Fibroblast of skin of right biceps (primary cell): ENCODE data around the gene GALNT18.
A peak's percentile ranks its signal among the peaks of the same experiment; 100 is the strongest.

Source experiments
- DNase-seq: peaks from one replicate; pipeline ENCODE4 v3.0.0-alpha.2; 2013

Gene GALNT18

DNA sequence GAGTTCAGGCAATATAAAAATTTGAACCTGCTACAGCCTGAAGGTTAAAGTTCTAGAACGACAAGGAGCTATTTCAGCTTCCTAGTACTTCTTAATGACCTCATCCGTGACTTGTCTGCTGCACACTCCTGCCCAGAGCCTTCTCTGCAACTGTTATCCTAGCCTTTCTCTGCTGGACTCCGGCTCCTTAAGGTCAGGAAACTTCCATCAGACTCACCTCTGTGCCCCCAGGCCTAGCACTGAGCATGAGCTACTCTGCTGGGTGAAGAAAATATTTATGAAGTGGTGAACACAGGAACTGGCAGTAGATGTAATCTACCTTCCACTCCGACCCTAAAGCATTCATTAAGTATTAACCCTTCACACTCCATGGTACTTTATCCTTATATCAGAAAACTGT lies 287.2 kb downstream of the GALNT18 start:
- DNase-seq = no peak

DNA sequence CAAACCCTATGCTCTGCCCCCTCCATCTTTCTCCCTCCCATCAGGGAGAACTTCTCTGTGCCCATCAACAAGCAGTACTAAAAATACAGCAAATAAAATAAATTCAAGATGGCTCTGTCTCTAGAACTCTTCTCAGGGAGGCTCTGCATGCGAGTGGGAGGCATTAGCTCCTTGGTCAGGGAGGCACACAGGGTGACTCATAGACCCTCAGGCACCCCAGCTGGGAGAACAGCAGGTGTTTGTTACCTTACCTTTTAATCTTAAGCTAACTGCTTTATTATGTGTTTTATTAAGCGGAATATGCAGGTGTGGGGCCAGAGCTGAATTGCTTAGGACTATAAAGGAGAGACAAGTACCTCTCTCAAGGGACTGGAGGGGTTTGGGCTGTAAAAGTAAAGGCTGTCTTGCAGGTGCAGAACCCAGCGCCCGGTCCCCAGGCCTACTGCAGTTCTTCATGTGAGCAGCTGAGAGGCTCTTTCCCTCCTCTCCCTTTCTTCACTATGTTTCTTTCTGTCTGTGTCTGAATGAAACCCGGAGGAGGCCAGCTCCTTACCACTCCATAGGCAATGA lies 289.6 kb downstream of the GALNT18 start:
- DNase-seq = no peak

DNA sequence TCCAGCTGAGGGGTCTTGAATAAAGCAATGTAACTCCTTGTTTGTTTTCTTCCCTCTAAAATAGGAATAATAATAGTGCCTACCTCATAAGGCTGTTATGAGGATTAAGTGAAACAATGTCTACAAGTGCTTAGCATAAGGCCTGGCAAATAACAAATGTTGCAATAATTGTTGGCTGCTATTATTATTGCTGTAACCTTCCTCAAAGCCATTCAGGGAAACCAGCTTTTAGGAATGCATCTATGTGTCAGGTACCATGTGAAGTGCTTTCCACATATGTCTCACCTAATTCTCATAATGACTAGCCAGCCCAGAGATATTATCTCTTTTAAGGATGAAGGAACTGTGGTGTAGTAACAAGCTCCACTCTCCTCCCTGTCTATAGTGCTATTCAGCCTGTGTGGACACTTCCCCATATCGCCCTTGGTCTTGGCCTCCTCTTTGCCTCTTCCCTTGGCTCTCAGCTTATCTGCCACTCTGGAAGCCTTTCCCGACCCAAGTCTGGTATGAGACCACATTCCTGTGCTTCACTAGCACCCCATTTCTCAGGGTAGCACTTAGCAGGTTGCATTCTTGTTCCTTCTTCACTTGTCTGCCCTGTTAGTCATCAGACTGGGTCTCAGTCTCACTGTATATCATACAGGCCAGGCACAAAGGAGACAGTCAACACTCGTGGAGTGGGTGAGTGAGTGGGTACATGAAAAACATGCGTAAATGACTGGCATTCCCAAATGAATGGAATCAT lies 292.6 kb downstream of the GALNT18 start:
- DNase-seq = no peak

DNA sequence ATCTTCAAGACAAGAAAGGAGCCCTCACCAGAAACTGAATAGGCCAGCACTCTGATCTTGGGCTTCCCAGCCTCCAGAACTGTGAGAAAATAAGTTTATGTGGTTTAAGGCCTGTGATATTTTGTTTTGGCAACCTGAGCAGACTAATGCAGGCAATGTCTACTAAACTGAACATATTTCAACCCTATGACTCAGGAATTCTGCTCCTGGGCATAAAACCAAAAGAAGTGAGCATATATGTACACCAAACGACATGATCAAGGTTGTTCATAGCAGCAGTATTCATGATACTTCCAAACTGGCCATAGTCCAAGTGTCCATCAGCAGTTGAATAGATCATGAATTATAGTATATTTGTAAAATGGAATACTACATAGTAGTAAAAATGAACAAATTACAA lies 297.7 kb downstream of the GALNT18 start:
- DNase-seq = peak; percentile 17

DNA sequence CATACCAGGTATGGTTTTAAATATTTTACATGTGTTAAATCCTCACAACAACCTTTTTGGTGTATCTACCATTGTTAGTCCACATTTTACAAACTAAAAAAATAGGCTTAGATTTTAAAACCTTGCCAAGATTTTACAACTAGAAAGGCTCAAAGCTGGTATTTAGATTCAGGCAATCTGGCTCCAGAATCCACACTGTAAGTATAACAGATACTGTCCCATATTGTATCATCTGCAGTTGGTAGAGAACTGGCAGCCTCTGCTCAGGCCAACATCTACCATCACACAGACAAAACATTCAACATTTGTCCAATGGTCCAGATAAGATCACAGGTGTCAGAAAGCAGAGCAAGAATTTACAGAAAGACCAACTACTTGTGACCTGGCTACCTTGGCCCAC lies 299.7 kb downstream of the GALNT18 start:
- DNase-seq = no peak

DNA sequence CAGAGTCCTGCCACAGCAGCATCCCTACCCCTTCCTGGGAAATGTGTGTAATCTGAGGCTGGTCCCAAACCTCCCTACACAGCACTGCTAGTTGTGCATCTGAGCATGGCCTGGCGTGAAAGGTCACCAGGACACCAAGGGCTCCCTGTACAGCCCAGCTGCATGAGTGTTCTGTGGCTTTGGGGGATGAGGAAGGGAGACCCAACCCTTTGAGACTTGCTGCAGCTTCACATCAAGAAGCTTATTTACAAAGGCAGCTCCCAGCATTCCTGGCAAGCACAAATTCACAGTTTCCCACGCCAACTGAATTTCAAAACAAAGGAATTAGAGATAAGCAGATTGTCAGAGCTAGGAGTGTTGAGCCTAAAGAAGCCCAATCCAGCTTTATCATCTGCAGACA lies 301.0 kb downstream of the GALNT18 start:
- no peak for DNase-seq

DNA sequence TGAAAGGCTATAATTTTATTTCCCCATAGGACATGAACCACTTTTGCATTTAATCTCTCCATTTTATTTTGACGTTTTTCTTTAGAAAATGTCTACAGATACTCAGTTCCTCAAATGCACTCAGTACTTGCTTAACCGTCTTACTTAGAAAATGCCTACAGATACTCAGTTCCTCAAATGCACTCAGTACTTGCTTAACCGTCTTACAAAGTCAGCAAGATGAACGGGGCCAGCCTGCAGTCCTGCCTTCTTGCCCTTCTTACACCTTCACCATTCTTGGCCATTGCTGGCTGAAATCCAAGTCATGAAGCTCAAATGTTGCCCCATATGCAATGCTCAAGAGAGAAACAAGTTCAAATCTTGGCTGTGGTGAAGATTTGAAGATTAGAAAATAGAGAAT lies 302.8 kb downstream of the GALNT18 start:
- no peak for DNase-seq

DNA sequence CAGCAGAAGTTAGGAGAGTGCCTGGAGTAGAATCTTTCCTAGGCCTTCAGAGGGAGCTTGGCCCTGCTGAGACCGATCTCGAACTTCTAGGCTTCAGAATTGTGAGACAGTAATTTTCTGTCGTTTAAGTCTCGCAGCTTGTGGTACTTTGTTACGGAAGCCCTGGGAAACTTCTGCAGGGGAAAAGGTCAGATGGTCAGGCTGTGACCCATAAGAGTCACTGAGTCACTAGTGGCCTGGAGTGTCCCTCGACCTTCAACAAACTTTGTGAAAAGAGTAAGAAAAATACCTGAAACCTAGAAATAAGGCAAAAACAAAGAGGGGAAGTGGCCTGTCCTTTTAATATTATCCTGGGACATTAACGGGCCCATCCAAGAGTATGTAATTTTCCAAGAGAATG lies 303.3 kb downstream of the GALNT18 start:
- no peak for DNase-seq

DNA sequence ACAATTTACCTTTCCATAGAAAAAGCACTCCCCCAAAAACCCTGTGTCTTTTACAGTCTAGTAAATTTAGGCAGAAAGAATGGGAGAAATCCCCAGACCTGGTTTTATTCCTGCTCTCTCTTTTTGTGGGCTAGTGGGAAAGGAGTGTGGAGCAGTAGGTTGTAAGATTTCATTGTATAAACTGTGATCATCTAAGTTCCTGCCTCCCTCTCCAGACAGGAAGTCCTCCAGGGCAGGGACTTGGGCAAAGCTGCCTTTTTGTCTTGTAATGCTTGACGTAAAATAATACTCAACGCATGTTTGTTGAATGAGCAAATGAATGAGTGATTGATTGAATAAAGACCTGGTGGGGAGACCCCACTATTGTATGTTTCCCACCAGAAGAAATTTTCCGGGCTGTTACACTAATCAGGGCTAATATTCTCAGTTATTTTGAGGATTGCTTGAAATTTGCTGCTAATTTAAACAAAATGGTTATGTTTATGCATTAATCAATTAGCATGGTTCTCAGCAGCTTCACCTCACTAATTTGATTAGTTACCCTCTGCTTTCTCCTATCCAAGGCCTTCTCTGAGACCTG lies 305.1 kb downstream of the GALNT18 start:
- no peak for DNase-seq

DNA sequence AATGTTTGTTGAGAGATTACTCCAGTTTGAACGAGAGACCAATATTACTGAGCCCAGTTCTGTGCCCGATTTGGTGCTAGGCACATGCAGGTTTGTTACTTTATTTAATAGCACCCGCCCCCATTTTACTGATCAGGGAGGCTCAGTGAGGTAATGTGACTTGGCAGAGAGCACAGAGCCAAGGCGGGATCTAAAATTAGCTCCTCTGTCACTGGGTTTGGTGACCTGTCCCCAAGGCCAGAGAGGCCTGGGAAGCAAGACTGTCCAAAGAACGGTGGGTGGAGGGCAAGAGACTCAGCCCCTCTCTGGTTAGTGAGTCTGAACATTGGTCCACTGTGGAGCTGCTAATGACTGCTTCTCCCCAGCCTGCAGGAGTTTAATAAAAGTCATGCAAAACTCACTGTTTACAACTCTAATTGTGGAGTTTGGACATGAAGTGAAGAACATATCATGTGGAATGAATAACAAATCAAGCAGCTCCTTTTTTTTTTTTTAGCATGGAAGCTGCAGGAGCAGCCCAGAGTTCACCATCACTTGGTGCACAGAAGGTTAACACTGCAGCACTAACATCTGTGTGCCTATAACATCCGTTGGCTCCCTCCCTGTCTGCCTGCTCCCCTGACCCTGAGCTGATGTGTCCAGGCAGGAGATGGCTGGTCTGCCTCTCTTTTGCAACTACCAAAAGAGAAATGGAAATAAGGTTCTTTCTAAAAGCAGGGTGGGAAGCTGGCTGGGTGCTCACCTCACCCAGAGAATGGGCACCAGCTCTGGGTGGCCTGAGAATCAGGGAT lies 307.7 kb downstream of the GALNT18 start:
- no peak for DNase-seq

DNA sequence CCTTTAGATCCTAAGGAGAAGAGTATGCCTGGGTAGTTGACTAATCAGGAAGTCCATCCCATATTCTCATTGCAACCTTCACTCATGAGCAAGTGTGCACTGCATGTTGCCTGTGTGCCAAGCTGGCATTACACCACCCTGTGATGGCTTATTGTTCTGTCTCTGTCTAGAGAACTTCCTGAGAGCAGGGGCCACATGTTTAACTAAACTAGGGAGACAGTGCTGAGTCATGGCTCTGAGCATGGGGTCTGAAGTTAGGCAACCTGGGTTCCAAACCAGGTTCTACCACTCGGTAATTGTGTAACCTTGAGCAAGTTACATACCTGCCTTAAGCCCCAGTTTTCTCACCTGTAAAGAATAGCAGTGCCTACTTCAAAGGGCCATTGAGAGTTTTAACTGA lies 308.4 kb downstream of the GALNT18 start:
- DNase-seq = peak; percentile 7

DNA sequence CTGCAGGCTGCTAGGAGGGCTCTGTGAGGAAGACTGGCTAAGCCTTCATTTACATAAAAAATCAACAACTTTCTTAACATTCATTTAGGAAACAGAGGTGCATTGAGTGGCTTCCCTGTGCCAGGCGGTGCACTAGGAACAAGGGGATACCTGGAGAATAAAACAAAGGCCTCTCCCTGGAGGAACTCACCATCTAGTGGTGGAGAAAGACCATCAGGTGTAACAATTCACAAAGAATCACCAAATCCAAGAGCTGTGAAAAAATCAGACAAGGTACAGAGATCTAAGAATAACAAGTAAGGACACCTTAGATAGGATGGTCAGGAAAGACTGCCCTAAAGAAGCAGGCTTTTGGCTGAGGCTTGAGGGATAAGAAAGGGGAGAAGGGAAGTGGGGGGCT lies 309.1 kb downstream of the GALNT18 start:
- no peak for DNase-seq

DNA sequence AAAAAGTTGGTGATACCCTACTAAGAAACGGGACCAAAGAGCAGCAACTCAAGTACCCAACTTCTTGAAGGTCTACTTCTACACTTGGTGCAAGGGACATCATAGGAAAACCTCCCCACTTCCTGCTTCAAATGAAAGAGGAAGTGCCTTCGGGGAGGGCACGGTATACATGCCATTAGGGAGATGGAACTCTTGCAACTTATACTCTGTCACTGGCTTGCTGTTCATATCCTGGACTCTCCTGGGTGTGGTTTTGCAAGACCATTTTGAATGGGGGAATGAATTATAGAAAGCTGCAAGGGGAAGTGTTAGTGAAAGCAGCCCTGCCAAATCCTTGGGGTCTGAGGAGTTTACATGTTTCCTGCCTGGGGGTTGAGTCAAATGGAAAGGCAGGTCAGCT lies 310.6 kb downstream of the GALNT18 start:
- DNase-seq = no peak

DNA sequence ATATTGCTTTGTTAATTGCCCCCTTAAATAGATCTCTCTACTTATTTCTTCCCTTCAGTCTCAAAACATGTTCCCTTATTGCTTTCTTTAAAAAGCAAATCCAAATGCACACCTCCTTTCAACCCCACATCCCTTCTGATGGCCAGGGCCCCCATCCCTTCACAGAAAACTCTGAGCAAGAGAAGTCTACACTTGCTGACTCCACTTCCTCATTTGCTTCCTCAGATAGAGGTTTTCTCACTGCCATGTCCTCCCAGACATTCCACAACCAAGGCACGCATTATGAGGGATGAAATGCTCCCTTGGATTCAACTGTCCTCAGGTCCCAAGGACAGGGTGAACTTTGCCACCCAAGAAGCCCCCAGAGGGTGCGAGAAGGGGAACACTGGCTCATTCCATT lies 311.9 kb downstream of the GALNT18 start:
- DNase-seq = no peak

DNA sequence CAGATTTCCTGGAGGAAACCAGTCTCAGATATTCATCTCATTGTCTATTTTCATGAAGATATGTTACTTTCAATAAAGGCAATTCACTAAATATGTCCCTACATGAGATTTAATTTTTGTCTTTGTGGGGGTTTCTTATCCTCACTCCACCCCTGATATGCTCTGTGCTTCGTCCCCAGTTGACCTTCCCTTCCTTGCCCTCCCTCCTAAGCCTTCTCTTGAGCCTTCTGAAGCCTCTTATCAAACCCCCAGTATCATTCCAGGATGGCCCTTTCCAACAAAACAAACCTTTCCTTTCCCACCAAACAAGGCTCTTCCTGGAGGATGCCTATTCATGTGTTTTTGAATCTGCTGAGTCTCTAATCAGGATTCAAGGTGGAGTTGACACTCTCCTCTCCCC lies 313.6 kb downstream of the GALNT18 start:
- DNase-seq = no peak

DNA sequence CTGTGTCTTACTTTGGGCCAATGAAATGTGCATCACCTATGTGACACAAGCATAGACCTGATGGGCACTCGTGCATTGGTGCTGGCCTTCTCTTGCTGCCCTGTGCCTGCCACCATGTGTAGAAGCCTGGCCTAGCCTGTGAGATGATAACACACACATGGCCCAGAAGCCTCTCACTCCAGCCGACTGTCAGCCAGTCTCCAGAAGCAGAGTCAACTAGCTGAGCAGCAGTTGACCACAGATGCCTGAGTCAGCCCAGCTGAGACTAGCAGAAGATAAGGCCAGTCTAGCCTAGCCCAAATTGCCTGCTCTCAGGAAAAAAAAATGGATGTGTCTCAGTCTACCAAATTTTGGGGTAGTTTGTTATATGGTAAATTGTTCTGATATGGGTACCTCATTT lies 314.9 kb downstream of the GALNT18 start:
- DNase-seq = no peak

DNA sequence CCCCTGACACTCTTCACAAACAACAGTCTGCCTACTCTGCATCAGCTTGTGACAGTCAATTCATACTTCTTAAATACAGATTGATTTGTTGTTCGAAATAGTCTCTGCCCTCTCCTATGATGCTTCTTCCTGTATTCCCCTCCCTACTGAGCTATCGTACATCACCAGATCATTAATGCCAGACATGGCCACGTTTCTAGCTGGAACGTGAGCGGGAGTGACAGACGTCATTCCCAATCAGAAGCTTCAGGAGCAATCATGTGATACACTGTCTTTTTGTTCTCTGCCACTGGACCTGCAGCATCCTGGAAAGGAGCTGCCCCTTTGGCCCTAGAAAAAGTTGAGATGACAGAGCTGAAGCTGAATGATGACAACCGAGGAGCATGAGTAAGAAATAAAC lies 317.3 kb downstream of the GALNT18 start:
- no peak for DNase-seq

DNA sequence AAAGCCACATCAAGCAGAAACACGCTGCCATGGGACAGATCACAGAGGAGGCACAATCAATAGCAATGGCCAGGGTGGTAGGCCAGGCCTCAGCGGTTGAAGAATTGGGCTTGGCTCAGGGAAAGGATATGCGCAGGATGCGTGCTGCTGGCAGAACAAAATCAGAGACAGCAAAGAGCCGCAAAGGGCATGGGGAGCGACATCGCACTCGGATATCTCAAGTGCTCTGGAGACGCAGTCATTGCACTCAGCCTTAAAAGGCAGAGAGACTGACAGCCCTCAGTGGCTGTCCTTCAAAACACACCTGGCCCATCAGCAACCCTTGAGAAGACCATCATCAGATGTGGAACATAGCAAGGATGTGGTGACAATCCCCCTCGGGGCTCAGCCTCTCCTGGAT lies 319.2 kb downstream of the GALNT18 start:
- no peak for DNase-seq

DNA sequence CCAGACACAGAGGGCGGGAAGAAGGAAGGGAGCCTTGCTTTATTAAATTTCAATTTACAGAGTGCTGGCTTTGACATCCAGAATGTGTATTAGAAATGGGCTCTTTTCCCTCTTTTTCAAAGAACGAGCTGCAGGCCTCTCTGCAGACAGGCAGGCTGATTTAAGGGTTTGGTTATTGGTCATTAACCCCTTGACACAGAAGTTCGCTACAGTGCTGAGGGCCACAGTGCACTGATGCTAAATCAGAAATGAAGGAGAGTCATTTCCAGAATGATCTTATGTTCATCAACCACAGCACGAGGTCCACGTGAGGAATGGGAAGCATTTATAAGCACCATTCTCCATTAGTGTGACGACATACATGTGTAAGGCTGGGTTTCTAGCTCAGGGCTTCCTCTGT lies 320.6 kb downstream of the GALNT18 start:
- no peak for DNase-seq

DNA sequence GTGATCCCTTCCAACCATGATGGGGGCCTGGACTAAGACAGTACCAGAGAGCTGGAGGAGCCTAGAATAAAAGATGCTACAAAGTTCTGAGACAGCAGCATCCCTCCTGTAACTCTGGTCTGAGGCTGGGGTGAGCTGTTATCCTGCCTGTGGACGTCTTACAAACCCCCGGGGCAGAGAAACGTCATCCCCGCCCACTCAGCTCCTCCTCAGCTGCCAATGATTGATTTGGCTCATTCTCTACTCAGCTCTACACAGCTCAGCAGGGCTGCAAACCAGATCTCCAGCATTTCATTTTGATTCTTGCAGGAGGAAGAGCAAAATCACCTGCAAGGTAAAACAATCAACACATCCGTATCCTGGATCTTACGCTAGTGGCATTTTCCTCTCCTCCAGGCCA lies 324.2 kb downstream of the GALNT18 start:
- no peak for DNase-seq

DNA sequence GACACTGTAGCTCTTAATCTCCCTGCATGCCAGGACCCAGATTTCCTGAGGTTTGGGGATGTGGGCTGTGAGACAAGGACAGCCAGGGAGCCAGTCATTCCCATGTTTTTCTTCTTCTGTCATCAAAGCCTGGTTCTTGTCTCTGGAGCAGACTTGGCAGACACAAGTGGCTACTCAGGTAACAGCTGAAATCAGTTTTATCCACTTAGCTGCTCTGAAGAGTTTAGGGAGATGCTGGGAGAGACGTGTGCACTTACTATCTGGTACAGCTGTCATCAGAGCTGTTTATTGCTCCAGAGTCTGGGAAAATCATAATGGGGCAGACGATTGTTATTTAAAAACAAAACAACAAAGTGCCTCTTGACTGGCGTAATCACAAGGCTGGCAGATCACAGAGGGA lies 325.4 kb downstream of the GALNT18 start:
- no peak for DNase-seq

DNA sequence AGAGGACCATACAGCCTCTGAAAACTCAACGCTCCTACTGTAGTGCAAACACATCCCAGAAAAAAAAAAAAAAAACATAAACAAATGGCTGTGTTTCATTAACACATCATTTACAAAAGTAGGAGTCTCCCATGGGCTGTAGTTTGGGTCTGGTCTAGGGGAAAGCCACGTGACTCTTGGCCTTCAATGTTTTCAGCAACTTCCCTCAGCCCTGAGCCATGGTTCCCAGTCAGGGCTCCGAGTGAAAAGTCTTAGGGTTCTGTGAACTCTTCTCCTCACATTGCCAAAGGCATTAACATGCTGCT lies 327.3 kb downstream of the GALNT18 start:
- DNase-seq = no peak

DNA sequence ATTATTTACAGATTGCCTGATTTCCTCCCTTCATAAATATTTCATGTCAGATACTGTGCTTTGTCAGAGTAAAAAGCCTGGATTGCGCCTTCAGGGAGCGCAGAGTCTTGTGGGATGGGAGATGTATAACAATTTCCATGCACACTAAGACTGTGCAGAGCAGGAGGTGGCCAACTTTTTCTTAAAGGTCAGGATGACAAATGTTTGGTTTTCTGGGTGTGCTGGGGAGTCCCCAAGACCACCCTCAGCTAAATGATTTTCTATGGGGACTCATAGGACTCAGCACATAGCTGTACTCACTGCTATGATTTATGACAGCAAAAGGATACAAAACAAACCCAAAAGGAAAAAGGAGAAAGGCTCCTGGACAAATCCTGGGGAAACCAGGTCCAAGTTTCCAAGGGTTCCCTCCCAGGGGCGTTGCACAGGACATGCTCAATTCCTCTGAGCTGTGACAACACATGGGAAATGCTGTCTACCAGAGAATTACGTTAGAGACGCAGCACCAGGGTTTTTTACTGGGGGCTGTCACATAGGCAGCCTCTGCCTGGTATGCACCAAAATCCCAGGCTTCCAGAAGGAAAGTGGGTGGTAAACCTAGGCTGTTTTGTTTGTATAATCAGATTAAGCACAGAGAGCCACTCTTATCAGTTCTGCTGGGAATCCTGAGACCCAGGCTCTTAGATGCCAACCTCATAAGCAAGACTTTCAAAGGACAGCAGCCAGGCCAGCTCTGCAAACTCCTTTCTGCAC lies 327.8 kb downstream of the GALNT18 start:
- DNase-seq = no peak
